Measurements from ENCODE around the gene EIF4G3.

GRCh38 chr1:21032741-21033140 lies 144.0 kb downstream of the EIF4G3 start:
- no peak for TF ChIP-seq POLR2A (IDR thresholded peaks at IDR 0.05)
- TF ChIP-seq, protein P1, sequence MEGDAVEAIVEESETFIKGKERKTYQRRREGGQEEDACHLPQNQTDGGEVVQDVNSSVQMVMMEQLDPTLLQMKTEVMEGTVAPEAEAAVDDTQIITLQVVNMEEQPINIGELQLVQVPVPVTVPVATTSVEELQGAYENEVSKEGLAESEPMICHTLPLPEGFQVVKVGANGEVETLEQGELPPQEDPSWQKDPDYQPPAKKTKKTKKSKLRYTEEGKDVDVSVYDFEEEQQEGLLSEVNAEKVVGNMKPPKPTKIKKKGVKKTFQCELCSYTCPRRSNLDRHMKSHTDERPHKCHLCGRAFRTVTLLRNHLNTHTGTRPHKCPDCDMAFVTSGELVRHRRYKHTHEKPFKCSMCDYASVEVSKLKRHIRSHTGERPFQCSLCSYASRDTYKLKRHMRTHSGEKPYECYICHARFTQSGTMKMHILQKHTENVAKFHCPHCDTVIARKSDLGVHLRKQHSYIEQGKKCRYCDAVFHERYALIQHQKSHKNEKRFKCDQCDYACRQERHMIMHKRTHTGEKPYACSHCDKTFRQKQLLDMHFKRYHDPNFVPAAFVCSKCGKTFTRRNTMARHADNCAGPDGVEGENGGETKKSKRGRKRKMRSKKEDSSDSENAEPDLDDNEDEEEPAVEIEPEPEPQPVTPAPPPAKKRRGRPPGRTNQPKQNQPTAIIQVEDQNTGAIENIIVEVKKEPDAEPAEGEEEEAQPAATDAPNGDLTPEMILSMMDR (IDR thresholded peaks at IDR 0.05) = no peak

All from lower leg skin (tissue), 3 donors.